Body of pancreas (tissue), 4 donors: ENCODE data around the gene CLDN7.

Experiments used
- CTCF ChIP-seq, 7 experiments: fragments of 450-650 bp in 4 of 7; fragments of 200-600 bp in 3 of 7; sonication (generic) in 3 of 7; IDR thresholded peaks; one replicate each; pipeline ENCODE4 v1.5.1; 2016 to 2019; ENCODE audit warnings: antibody characterized with exemption in 7 of 7
- POLR2A ChIP-seq, 3 donors: fragments of 450-650 bp; IDR thresholded peaks; one replicate each; pipeline ENCODE4 v1.6.1; 2016; ENCODE audit warnings: antibody characterized with exemption in 3 of 3, mild to moderate bottlenecking in 2 of 3

GRCh38 chr17:7296189-7296861 lies 34.0 kb upstream of the CLDN7 start:
- peak; percentile 89 to 97 (median 96) for TF ChIP-seq CTCF (IDR thresholded peaks at IDR 0.05)
- no peak for TF ChIP-seq POLR2A (IDR thresholded peaks at IDR 0.05)
